ENCODE measurements around the gene DPH7.
"Not testable (repeated sequence)": the region's sequence is repeated elsewhere in the genome, so short reads cannot be mapped to it uniquely, and the experiment has no call there.

DPH7 gene

GRCh38 chr9:137544176-137544760 lies 34.5 kb downstream of the DPH7 start:
- no peak for TF ChIP-seq CTCF (IDR thresholded peaks at IDR 0.05)
- H3K4me3 ChIP-seq (ENCODE audit: low read depth in 1 of 2, low read length in 1 of 2), result no peak overlapping the region
- no peaks in the 10 kb centered on the region for H3K4me1 ChIP-seq (ENCODE audit: control insufficient read depth in 1 of 2, insufficient read depth in 1 of 2, low read depth in 1 of 2, low read length in 1 of 2)
- no peaks in the 10 kb centered on the region for H3K36me3 ChIP-seq
- no peaks in the 10 kb centered on the region for H3K27me3 ChIP-seq
- H3K9me3 ChIP-seq, result no peaks in the 10 kb centered on the region
- no peak overlapping the region for H3K27ac ChIP-seq

DNA sequence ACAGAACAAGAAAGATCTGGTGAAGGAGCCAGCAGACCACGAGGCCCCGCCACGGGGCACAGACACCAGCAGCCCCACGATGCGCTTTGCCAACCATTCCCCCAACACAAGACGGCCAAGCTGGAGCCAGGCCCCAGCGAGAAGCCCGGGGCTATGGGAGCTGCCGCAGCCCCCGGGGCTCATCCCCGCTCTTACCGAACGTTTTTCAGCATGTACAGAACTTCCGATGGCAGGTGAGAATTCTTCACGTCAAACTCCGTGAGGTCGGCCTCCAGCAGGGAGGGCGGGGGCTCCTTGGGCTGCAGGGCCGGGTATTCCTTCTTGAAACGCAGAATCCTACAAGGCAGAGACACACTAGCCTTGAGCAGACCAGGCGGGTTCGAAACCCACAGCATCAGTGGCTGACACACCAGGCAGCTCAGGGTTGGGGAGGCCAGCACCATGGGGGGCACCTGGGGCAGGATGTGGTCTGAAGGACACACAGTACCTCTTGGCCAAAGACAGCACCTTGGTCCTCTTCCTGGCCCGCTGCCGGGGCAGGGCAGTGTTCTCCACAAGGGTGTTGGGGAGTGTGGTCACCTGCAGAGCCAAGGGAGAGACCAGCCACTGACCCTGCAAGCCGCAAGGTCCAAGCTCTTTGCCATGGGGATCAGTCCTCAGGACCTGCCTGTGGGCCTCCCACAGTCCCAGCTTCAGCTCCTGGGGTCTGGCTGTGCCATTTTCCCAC lies 35.3 kb downstream of the DPH7 start:
- Histone ChIP-seq H3K4me1 (ENCODE audit: control insufficient read depth in 1 of 2, insufficient read depth in 1 of 2, low read depth in 1 of 2, low read length in 1 of 2) (no peaks in the 10 kb centered on the region), H3K9me3 (no peaks in the 10 kb centered on the region), H3K27ac (no peak overlapping the region), H3K4me3 (ENCODE audit: low read depth in 1 of 2, low read length in 1 of 2) (no peak overlapping the region), H3K36me3 (no peaks in the 10 kb centered on the region), H3K27me3 (no peaks in the 10 kb centered on the region)
- TF ChIP-seq CTCF (IDR thresholded peaks at IDR 0.05), result no peak

- no peak for TF ChIP-seq CTCF (IDR thresholded peaks at IDR 0.05)
- Histone ChIP-seq H3K4me3 (ENCODE audit: low read depth in 1 of 2, low read length in 1 of 2) (no peak overlapping the region), H3K36me3 (no peaks in the 10 kb centered on the region), H3K9me3 (no peaks in the 10 kb centered on the region), H3K27ac (no peak overlapping the region), H3K4me1 (ENCODE audit: control insufficient read depth in 1 of 2, insufficient read depth in 1 of 2, low read depth in 1 of 2, low read length in 1 of 2) (no peaks in the 10 kb centered on the region), H3K27me3 (no peaks in the 10 kb centered on the region)
Observed at GRCh38 chr9:137542486-137542885, 36.2 kb downstream of the DPH7 start.

DNA sequence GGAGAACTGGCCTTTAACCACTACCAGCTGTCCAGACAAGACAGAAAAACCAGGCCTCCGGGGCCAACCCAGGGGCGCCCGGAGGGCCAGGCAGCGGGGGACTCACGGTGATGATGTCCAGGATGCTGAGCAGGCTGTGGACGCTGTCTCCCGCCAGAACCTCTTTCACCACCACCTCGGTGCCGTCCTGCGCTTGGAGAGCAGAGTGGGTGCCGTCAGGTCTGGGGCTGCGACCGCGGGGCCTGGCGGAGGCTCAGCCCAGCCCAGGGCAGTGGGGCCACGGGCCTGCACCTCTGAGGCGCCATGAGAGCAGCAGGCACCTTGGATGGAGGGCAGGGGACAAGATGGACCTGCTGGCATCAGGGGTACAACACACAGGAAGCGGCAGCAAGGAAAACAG lies 38.2 kb downstream of the DPH7 start:
- Histone ChIP-seq H3K9me3 (no peaks in the 10 kb centered on the region), H3K4me3 (ENCODE audit: low read depth in 1 of 2, low read length in 1 of 2) (no peak overlapping the region), H3K27ac (no peak overlapping the region), H3K4me1 (ENCODE audit: control insufficient read depth in 1 of 2, insufficient read depth in 1 of 2, low read depth in 1 of 2, low read length in 1 of 2) (no peaks in the 10 kb centered on the region), H3K27me3 (no peaks in the 10 kb centered on the region), H3K36me3 (no peaks in the 10 kb centered on the region)
- TF ChIP-seq CTCF (IDR thresholded peaks at IDR 0.05), result no peak

DNA sequence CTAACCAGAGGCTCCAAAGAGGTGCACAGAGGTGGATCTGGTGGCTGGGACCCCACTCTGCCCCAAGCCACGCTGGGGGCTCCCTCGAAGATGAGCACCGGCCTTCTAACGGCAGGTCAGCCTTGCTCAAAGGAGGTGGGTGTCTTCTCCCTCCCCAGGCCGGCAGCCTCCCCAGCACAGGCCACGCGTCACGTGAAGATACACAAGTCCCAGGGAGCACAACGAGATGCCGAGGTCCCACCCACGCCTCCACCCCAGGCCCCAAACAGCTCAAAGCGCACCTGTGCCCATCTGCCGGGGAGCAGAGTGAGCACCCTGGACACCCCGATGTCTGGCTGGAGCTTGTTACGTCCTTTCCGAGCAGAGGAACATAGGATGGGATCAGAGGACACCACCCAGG lies 40.7 kb downstream of the DPH7 start:
- H3K4me1 ChIP-seq (ENCODE audit: control insufficient read depth in 1 of 2, insufficient read depth in 1 of 2, low read depth in 1 of 2, low read length in 1 of 2), result no peaks in the 10 kb centered on the region
- TF ChIP-seq CTCF (IDR thresholded peaks at IDR 0.05), result no peak
- H3K36me3 ChIP-seq, result no peaks in the 10 kb centered on the region
- H3K4me3 ChIP-seq (ENCODE audit: low read depth in 1 of 2, low read length in 1 of 2), result no peak overlapping the region
- no peak overlapping the region for H3K27ac ChIP-seq
- H3K9me3 ChIP-seq, result no peaks in the 10 kb centered on the region
- no peaks in the 10 kb centered on the region for H3K27me3 ChIP-seq

DNA sequence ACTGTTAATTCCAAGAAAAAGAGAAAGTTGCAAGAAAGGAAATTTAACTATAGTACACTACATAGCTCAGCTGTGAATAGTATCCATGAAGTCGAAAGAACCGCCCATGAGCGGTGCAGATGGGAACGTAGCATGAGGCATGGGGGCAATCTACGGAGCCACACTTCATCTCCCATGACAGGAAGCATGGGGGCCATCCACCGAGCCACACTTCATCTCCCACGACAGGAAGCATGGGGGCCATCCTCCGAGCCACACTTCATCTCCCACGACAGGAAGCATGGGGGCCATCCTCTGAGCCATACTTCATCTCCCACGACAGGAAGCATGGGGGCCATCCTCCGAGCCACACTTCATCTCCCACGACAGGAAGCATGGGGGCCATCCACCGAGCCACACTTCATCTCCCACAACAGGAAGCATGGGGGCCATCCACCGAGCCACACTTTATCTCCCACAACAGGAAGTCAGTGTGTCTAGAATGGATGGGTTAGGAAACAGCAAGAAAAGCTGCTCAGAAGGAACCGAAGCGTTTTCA lies 42.1 kb downstream of the DPH7 start:
- H3K4me3 ChIP-seq (ENCODE audit: low read depth in 1 of 2, low read length in 1 of 2); H3K27ac ChIP-seq; H3K4me1 ChIP-seq (ENCODE audit: control insufficient read depth in 1 of 2, insufficient read depth in 1 of 2, low read depth in 1 of 2, low read length in 1 of 2); H3K36me3 ChIP-seq; H3K27me3 ChIP-seq; H3K9me3 ChIP-seq: not testable (repeated sequence)

Measured in neutrophil (primary cell).